Measurements from ENCODE around the gene TRIO.

DNA sequence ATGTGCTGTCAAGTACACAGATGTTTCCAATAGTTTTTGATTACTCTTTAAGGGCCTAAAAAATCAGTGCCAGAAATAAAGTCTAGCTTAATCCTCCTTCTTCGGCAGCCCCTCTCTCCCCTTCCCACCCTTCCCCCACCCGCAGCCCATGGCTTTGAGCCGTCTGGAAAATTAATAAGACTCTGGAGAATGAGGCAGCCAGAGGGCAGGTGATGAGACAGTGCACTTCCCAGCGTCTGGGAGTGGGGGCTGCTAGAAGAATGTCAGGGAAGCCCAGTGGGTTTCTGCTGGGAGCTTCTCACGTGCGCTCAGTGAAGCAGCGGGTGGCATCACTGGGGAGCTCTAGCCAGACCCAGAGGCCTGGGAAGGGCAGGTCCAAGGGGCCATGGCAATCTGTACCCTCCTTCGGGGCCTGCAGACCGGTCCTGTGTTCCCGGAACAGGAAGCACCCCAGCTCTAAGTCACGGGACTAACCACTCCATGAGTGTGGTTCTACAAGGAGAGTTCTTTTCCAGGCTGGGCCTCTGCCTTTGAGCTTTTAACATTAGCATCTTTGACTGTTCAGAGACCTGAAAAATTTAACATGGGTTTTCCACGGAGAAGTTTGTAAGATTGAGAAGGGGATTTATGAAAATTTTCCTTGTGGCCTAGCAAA, 273.6 kb downstream of the TRIO start:
- TF ChIP-seq, protein P1, sequence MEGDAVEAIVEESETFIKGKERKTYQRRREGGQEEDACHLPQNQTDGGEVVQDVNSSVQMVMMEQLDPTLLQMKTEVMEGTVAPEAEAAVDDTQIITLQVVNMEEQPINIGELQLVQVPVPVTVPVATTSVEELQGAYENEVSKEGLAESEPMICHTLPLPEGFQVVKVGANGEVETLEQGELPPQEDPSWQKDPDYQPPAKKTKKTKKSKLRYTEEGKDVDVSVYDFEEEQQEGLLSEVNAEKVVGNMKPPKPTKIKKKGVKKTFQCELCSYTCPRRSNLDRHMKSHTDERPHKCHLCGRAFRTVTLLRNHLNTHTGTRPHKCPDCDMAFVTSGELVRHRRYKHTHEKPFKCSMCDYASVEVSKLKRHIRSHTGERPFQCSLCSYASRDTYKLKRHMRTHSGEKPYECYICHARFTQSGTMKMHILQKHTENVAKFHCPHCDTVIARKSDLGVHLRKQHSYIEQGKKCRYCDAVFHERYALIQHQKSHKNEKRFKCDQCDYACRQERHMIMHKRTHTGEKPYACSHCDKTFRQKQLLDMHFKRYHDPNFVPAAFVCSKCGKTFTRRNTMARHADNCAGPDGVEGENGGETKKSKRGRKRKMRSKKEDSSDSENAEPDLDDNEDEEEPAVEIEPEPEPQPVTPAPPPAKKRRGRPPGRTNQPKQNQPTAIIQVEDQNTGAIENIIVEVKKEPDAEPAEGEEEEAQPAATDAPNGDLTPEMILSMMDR (conservative IDR thresholded peaks at IDR 0.05; ENCODE audit: low read depth, low read length), result no peak
- TF ChIP-seq EZH2phosphoT487 (IDR thresholded peaks at IDR 0.05; ENCODE audit: borderline replicate concordance, low read length), result no peak
- no peak for TF ChIP-seq EZH2 (IDR thresholded peaks at IDR 0.05; ENCODE audit: low read length, unreplicated experiment)
